Astrocyte (in vitro differentiated cells and primary cell): ENCODE results near the gene ITPKB. TPM values are rescaled to one million over a fixed set of nuclear protein-coding genes. Genes with fewer than 3 reads are reported as not detected.
A peak's percentile ranks its signal among the peaks of the same experiment; 100 is the strongest.

ENCODE experiments used
- DNase-seq: peaks from one replicate; pipeline ENCODE4 v3.0.0-alpha.2; 2010; ENCODE audit warnings: low read depth
- FAIRE-seq: peaks from 2 replicates; lab custom pipeline; 2011; peaks lifted over from hg19 to GRCh38; lab: Jason Lieb, UNC
- H2AFZ ChIP-seq: 2 replicates; pipeline ENCODE4 v1.6.0; 2012; ENCODE audit warnings: low read depth, low read length, inconsistent platforms
- H3K27ac ChIP-seq: 2 replicates; pipeline ENCODE4 v1.5.1; 2011; ENCODE audit warnings: low read depth, low read length, inconsistent platforms
- H3K27me3 ChIP-seq: 2 replicates; pipeline ENCODE4 v1.6.0; 2011; ENCODE audit warnings: low read length, inconsistent platforms; ENCODE audit not compliant: insufficient read depth
- H3K36me3 ChIP-seq: 2 replicates; pipeline ENCODE4 v1.5.1; 2011; ENCODE audit warnings: low read length, inconsistent platforms; ENCODE audit not compliant: insufficient read depth
- H3K4me1 ChIP-seq: 2 replicates; pipeline ENCODE4 v1.5.1; 2011; ENCODE audit warnings: low read length, inconsistent platforms; ENCODE audit not compliant: insufficient read depth
- H3K4me2 ChIP-seq: 2 replicates; pipeline ENCODE4 v1.6.0; 2012; ENCODE audit warnings: low read length, inconsistent platforms
- H3K4me3 ChIP-seq: 2 replicates; pipeline ENCODE4 v1.5.1; 2011; ENCODE audit warnings: low read depth, mild to moderate bottlenecking, low read length, inconsistent platforms; ENCODE audit not compliant: insufficient read depth
- H3K79me2 ChIP-seq: 2 replicates; pipeline ENCODE4 v1.6.0; 2012; ENCODE audit warnings: mild to moderate bottlenecking, low read length, inconsistent platforms; ENCODE audit not compliant: insufficient read depth
- H3K9ac ChIP-seq: 2 replicates; pipeline ENCODE4 v1.6.0; 2012; ENCODE audit warnings: mild to moderate bottlenecking, low read length, inconsistent platforms
- H3K9me3 ChIP-seq: 2 replicates; pipeline ENCODE4 v1.5.1; 2012; ENCODE audit warnings: low read depth, mild to moderate bottlenecking, low read length, inconsistent platforms; ENCODE audit not compliant: insufficient read depth
- H4K20me1 ChIP-seq: 2 replicates; pipeline ENCODE4 v1.6.0; 2012; ENCODE audit warnings: low read length, inconsistent platforms; ENCODE audit not compliant: insufficient read depth
- H3K27ac Mint-ChIP-seq: one replicate; pipeline ENCODE4 v1.8.0; 2021; ENCODE audit warnings: mild to moderate bottlenecking, mixed read lengths; ENCODE audit not compliant: unreplicated experiment
- H3K27me3 Mint-ChIP-seq: one replicate; pipeline ENCODE4 v1.8.0; 2021; ENCODE audit warnings: low read depth, mixed read lengths; ENCODE audit not compliant: unreplicated experiment
- H3K36me3 Mint-ChIP-seq: one replicate; pipeline ENCODE4 v1.8.0; 2021; ENCODE audit warnings: low read depth, mixed read lengths; ENCODE audit not compliant: unreplicated experiment
- H3K4me1 Mint-ChIP-seq: one replicate; pipeline ENCODE4 v1.8.0; 2021; ENCODE audit warnings: low read depth, mixed read lengths; ENCODE audit not compliant: unreplicated experiment
- H3K4me3 Mint-ChIP-seq: one replicate; pipeline ENCODE4 v1.8.0; 2021; ENCODE audit warnings: mild to moderate bottlenecking, moderate library complexity, mixed read lengths; ENCODE audit not compliant: unreplicated experiment
- H3K9me3 Mint-ChIP-seq: one replicate; pipeline ENCODE4 v1.8.0; 2021; ENCODE audit warnings: mild to moderate bottlenecking, mixed read lengths; ENCODE audit not compliant: unreplicated experiment
- EZH2 ChIP-seq: IDR thresholded peaks from 2 replicates; pipeline ENCODE4 v1.6.1; 2012; ENCODE audit warnings: mild to moderate bottlenecking, low read length, inconsistent platforms; ENCODE audit not compliant: insufficient read depth
- total RNA-seq: library from RNA; stranded (reverse); gene quantifications from 2 replicates; pipeline ENCODE4 v1.2.1, GENCODE V29; 2021
- TF ChIP-seq, protein P1 (sequence below): IDR thresholded peaks from 2 replicates; pipeline ENCODE4 v1.5.1; 2011; ENCODE audit warnings: low read depth, mild to moderate bottlenecking, inconsistent platforms, low read length, moderate library complexity; ENCODE audit not compliant: insufficient read depth

ITPKB gene
- total RNA-seq, 1 donor from 2014 or later: 10.5 TPM

DNA sequence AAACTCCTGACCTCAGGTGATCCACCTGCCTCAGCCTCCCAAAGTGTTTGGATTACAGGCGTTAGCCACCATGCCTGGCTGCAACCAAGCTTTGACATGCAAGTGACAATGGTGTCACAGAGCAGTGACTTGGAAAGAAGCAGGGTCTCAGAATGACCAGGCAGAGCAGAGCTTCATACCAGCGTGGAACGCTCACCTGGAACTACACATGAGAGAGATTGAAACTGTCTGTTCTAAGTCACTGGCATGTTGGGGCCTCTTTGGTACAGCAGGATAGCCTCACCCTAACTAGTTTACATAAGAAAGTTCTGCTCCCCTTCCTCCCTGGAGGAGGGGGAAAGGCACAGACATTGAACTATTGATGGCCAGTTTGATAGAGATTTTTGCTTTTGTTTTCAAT, 47.5 kb upstream of the ITPKB start:
- no peak for TF ChIP-seq EZH2
- TF ChIP-seq, protein P1, sequence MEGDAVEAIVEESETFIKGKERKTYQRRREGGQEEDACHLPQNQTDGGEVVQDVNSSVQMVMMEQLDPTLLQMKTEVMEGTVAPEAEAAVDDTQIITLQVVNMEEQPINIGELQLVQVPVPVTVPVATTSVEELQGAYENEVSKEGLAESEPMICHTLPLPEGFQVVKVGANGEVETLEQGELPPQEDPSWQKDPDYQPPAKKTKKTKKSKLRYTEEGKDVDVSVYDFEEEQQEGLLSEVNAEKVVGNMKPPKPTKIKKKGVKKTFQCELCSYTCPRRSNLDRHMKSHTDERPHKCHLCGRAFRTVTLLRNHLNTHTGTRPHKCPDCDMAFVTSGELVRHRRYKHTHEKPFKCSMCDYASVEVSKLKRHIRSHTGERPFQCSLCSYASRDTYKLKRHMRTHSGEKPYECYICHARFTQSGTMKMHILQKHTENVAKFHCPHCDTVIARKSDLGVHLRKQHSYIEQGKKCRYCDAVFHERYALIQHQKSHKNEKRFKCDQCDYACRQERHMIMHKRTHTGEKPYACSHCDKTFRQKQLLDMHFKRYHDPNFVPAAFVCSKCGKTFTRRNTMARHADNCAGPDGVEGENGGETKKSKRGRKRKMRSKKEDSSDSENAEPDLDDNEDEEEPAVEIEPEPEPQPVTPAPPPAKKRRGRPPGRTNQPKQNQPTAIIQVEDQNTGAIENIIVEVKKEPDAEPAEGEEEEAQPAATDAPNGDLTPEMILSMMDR: no peak
- Mint-ChIP-seq H3K9me3 (no peaks in the 10 kb centered on the region), H3K36me3 (no peaks in the 10 kb centered on the region), H3K27ac (no peak overlapping the region), H3K4me1 (peaks cover 4% of the 10 kb centered on the region), H3K27me3 (peaks cover 1% of the 10 kb centered on the region), H3K4me3 (no peak overlapping the region)
- FAIRE-seq: no peak
- DNase-seq: no peak
- no peak overlapping the region for H3K4me3 ChIP-seq
- H4K20me1 ChIP-seq: no peaks in the 10 kb centered on the region
- H3K4me1 ChIP-seq: peaks cover 8% of the 10 kb centered on the region
- no peak overlapping the region for H3K27ac ChIP-seq
- H3K9me3 ChIP-seq: no peaks in the 10 kb centered on the region
- no peaks in the 10 kb centered on the region for H3K79me2 ChIP-seq
- no peaks in the 10 kb centered on the region for H3K36me3 ChIP-seq
- no peak overlapping the region for H3K4me2 ChIP-seq
- peaks cover 6% of the 10 kb centered on the region for H3K27me3 ChIP-seq
- H2AFZ ChIP-seq: no peak overlapping the region
- H3K9ac ChIP-seq: no peak overlapping the region

DNA sequence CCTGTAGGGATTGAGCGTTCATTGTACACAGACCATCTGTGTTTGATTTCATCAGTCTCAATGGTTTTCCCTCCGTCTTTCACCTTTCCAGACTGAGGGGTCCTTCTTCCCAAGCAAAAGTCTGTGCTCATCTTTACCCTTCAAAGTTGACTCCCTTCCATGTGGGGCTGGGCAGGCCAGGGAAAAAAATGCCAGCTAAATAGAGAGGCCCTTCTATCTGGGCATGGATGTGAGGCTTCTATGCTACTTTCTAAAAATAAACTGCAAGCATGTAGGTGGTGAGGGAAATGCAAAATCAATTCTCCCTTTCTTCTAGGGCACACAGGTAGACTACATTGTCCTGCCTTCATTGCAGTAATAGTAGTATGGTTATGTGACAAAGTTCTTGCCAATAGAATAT, 46.7 kb upstream of the ITPKB start:
- no peak overlapping the region for H3K27ac ChIP-seq
- H3K4me2 ChIP-seq: no peak overlapping the region
- Mint-ChIP-seq H3K27me3 (peaks cover 5% of the 10 kb centered on the region), H3K9me3 (no peaks in the 10 kb centered on the region), H3K4me1 (peaks cover 4% of the 10 kb centered on the region), H3K36me3 (no peaks in the 10 kb centered on the region), H3K4me3 (no peak overlapping the region), H3K27ac (no peak overlapping the region)
- no peak for FAIRE-seq
- H3K79me2 ChIP-seq: no peaks in the 10 kb centered on the region
- no peaks in the 10 kb centered on the region for H3K9me3 ChIP-seq
- no peak for DNase-seq
- no peak overlapping the region for H3K4me3 ChIP-seq
- TF ChIP-seq, protein P1: no peak
- no peak for TF ChIP-seq EZH2
- no peaks in the 10 kb centered on the region for H3K36me3 ChIP-seq
- no peak overlapping the region for H3K9ac ChIP-seq
- no peak overlapping the region for H2AFZ ChIP-seq
- H3K4me1 ChIP-seq: peaks cover 8% of the 10 kb centered on the region
- H3K27me3 ChIP-seq: peaks cover 6% of the 10 kb centered on the region
- H4K20me1 ChIP-seq: no peaks in the 10 kb centered on the region

DNA sequence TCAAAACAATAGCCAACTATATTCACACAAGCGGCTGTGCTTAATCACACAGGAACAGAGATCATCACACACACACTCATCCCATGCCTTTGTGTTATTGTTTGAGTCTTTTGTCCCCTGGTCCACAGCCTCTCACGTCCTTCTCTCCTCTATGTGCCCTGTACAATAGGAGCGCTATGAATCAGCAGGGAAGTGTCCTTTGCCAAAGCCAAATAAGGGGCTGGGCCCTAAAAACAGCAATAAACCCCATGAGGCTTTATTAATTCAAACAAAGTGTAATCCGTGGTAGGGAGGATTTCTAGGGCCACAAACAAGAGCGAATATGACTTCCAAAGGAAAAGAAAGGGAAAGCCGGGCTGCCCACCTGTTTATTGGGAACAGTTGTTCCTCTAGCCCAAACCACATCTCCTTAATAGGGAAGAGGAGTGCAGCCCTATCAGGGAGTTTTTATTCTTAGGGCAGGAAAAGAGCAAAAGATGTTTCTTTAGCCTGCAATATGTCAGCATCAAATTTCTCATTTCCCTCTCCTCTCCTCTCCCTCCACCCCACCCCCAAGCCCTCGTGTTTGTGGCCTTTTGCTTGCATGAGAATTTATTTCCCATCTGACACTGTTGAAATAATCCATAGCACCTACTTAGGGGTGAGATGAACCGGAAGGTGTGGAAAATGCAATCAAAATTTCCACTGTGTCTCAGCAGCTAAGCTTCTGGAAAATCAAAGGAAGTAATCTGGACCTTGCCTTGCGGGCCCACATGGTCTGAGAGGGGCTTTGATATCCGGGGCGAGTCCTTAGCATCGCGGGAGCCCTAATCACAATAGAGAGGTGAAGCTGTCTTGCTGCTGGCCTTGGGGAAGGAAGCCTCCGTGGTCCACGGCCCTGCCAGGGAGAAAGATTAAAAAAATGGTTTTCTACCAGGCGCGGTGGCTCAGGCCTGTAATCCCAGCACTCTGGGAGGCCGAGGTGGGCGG, 45.3 kb upstream of the ITPKB start:
- Mint-ChIP-seq H3K36me3 (no peaks in the 10 kb centered on the region), H3K27ac (no peak overlapping the region)
- FAIRE-seq: no peak

More for the DNA sequence above, 45.3 kb upstream of the ITPKB start:
- H3K9ac ChIP-seq: no peak overlapping the region
- peak overlapping the region; percentile 17 for H3K27ac ChIP-seq
- TF ChIP-seq EZH2: no peak
- TF ChIP-seq, protein P1: no peak
- H4K20me1 ChIP-seq: no peaks in the 10 kb centered on the region
- DNase-seq: peak; percentile 14
- H3K4me1 ChIP-seq: peaks cover 8% of the 10 kb centered on the region
- no peaks in the 10 kb centered on the region for H3K79me2 ChIP-seq
- no peaks in the 10 kb centered on the region for H3K36me3 ChIP-seq
- H3K4me3 ChIP-seq: no peak overlapping the region
- peaks cover 4% of the 10 kb centered on the region for H3K4me1 Mint-ChIP-seq
- peak overlapping the region; percentile 5 for H3K4me2 ChIP-seq
- H3K9me3 ChIP-seq: no peaks in the 10 kb centered on the region
- H2AFZ ChIP-seq: no peak overlapping the region
- peaks cover 4% of the 10 kb centered on the region for H3K27me3 ChIP-seq
- H3K4me3 Mint-ChIP-seq: no peak overlapping the region
- peaks cover 9% of the 10 kb centered on the region for H3K27me3 Mint-ChIP-seq
- H3K9me3 Mint-ChIP-seq: no peaks in the 10 kb centered on the region
